ENCODE data around the gene METTL27. TPM values are rescaled to one million over a fixed set of nuclear protein-coding genes. Genes with fewer than 3 reads are reported as not detected.

Gene METTL27
- total and polyA plus RNA-seq, 4 donors, result 1.0 to 1.7 (median 1.6) TPM

DNA sequence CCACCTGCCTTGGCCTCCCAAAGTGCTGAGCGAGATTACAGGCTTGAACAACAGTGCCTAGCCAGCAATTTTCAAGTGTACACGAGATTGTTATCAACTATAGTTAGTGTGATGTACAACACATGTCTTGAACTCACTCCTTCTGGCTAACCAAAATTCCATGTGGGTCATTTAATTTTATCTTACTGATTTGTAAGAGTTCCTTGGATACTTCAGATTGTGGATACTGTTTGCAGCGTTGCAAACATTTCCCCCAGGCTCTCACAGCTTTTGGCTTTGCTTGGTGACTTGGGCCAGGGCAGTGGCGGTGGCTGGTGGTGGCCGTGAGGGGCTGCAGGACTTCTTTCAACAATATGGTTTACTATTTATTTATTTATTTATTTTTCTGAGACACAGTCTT lies 10.2 kb upstream of the METTL27 start:
- Histone ChIP-seq H3K36me3 (ENCODE audit: control insufficient read depth in 4 of 4, insufficient read depth in 3 of 4, low read depth in 1 of 4, low read length in 3 of 4) (no peaks in the 10 kb centered on the region), H3K9ac (ENCODE audit: low read depth in 1 of 2, low read length in 2 of 2) (no peak overlapping the region), H3K9me3 (ENCODE audit: control insufficient read depth in 4 of 4, low read length in 3 of 4) (no peaks in the 10 kb centered on the region), H3K27ac (ENCODE audit: low read depth in 1 of 2, low read length in 2 of 2) (no peak overlapping the region), H3K27me3 (ENCODE audit: control insufficient read depth in 4 of 4, insufficient read depth in 4 of 4, low read length in 3 of 4) (no peaks in the 10 kb centered on the region), H3K4me1 (ENCODE audit: control insufficient read depth in 4 of 4, insufficient read depth in 4 of 4, low read length in 3 of 4) (peaks cover 0 to 8% (median 5%) of the 10 kb centered on the region in 4 donors), H3K4me3 (ENCODE audit: low read depth in 1 of 3, low read length in 3 of 3) (no peak overlapping the region)
- no peak for DNase-seq (ENCODE audit: low spot score)
- WGBS, result 82% methylated on average over 5 of the region's 5 CpGs
- TF ChIP-seq, protein P1, sequence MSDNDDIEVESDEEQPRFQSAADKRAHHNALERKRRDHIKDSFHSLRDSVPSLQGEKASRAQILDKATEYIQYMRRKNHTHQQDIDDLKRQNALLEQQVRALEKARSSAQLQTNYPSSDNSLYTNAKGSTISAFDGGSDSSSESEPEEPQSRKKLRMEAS (IDR thresholded peaks at IDR 0.05), result no peak
- TF ChIP-seq, protein P2, sequence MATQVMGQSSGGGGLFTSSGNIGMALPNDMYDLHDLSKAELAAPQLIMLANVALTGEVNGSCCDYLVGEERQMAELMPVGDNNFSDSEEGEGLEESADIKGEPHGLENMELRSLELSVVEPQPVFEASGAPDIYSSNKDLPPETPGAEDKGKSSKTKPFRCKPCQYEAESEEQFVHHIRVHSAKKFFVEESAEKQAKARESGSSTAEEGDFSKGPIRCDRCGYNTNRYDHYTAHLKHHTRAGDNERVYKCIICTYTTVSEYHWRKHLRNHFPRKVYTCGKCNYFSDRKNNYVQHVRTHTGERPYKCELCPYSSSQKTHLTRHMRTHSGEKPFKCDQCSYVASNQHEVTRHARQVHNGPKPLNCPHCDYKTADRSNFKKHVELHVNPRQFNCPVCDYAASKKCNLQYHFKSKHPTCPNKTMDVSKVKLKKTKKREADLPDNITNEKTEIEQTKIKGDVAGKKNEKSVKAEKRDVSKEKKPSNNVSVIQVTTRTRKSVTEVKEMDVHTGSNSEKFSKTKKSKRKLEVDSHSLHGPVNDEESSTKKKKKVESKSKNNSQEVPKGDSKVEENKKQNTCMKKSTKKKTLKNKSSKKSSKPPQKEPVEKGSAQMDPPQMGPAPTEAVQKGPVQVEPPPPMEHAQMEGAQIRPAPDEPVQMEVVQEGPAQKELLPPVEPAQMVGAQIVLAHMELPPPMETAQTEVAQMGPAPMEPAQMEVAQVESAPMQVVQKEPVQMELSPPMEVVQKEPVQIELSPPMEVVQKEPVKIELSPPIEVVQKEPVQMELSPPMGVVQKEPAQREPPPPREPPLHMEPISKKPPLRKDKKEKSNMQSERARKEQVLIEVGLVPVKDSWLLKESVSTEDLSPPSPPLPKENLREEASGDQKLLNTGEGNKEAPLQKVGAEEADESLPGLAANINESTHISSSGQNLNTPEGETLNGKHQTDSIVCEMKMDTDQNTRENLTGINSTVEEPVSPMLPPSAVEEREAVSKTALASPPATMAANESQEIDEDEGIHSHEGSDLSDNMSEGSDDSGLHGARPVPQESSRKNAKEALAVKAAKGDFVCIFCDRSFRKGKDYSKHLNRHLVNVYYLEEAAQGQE (IDR thresholded peaks at IDR 0.05), result no peak
- TF ChIP-seq EGR1 (IDR thresholded peaks at IDR 0.05; ENCODE audit: low read depth in 2 of 2) (no peak), HNF4G (IDR thresholded peaks at IDR 0.05) (no peak), HNF4A (conservative IDR thresholded peaks at IDR 0.05) (no peak), YY1 (IDR thresholded peaks at IDR 0.05) (no peak)

GRCh38 chr7:73851410-73852338 lies 9.4 kb upstream of the METTL27 start:
- Histone ChIP-seq H3K4me3 (ENCODE audit: low read depth in 1 of 3, low read length in 3 of 3) (no peak overlapping the region), H3K36me3 (ENCODE audit: control insufficient read depth in 4 of 4, insufficient read depth in 3 of 4, low read depth in 1 of 4, low read length in 3 of 4) (no peaks in the 10 kb centered on the region), H3K4me1 (ENCODE audit: control insufficient read depth in 4 of 4, insufficient read depth in 4 of 4, low read length in 3 of 4) (peaks cover 0 to 8% (median 5%) of the 10 kb centered on the region in 4 donors), H3K9me3 (ENCODE audit: control insufficient read depth in 4 of 4, low read length in 3 of 4) (no peaks in the 10 kb centered on the region), H3K9ac (ENCODE audit: low read depth in 1 of 2, low read length in 2 of 2) (no peak overlapping the region), H3K27ac (ENCODE audit: low read depth in 1 of 2, low read length in 2 of 2) (no peak overlapping the region), H3K27me3 (ENCODE audit: control insufficient read depth in 4 of 4, insufficient read depth in 4 of 4, low read length in 3 of 4) (no peaks in the 10 kb centered on the region)
- DNase-seq (ENCODE audit: low spot score), result no peak
- 70% methylated on average over 8 of the region's 8 CpGs for WGBS
- TF ChIP-seq FOXA2 (IDR thresholded peaks at IDR 0.05), result no peak
- no peak for TF ChIP-seq SP1 (IDR thresholded peaks at IDR 0.05)
- TF ChIP-seq RAD21 (IDR thresholded peaks at IDR 0.05), result no peak
- no peak for TF ChIP-seq FOXA1 (IDR thresholded peaks at IDR 0.05)
- no peak for TF ChIP-seq EGR1 (IDR thresholded peaks at IDR 0.05; ENCODE audit: low read depth in 2 of 2)
- no peak for TF ChIP-seq HNF4A (conservative IDR thresholded peaks at IDR 0.05)
- TF ChIP-seq ATF3 (IDR thresholded peaks at IDR 0.05), result no peak
- TF ChIP-seq YY1 (IDR thresholded peaks at IDR 0.05), result no peak
- TF ChIP-seq JUND (IDR thresholded peaks at IDR 0.05), result no peak
- no peak for TF ChIP-seq ZBTB33 (IDR thresholded peaks at IDR 0.05)
- TF ChIP-seq CTCF (IDR thresholded peaks at IDR 0.05; ENCODE audit: low read depth, low read length, missing input control), result no peak
- TF ChIP-seq GABPA (IDR thresholded peaks at IDR 0.05 in 1 of 2, conservative IDR thresholded peaks at IDR 0.05 in 1 of 2), result no peak
- TF ChIP-seq, protein P1 (IDR thresholded peaks at IDR 0.05), result no peak

All from liver (tissue), 9 donors.